Activated gamma-delta T cell treated with anti-CD3 and anti-CD28 coated beads, Interleukin-2, amount 50 U/mL, for 16 hours (primary cell): ENCODE data around the gene TOP3A.

Experiments
- DNase-seq: peaks from one replicate; pipeline ENCODE4 v3.0.0-alpha.2; 2020; ENCODE audit warnings: low read depth

TOP3A gene

DNA sequence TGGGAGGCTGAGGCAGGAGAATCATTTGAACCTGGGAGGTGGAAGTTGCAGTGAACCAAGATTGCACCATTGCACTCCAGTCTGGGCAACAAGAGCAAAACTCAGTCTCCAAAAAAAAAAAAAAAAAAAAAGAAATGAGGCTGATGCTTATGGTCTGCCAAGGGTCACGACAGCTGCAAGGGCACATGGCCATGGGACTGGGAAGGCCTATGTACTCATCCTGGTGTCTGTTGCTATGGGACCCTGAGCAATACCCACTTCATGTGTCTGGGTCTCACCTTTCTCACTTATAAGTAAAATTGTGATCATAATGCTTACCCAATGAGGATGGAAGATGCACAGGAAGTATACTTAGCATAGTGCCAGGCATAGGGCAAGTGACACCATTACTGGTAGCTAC, 37.7 kb downstream of the TOP3A start:
- no peak for DNase-seq

- no peak for DNase-seq
Observed at GRCh38 chr17:18270046-18270931, 44.5 kb downstream of the TOP3A start.

DNA sequence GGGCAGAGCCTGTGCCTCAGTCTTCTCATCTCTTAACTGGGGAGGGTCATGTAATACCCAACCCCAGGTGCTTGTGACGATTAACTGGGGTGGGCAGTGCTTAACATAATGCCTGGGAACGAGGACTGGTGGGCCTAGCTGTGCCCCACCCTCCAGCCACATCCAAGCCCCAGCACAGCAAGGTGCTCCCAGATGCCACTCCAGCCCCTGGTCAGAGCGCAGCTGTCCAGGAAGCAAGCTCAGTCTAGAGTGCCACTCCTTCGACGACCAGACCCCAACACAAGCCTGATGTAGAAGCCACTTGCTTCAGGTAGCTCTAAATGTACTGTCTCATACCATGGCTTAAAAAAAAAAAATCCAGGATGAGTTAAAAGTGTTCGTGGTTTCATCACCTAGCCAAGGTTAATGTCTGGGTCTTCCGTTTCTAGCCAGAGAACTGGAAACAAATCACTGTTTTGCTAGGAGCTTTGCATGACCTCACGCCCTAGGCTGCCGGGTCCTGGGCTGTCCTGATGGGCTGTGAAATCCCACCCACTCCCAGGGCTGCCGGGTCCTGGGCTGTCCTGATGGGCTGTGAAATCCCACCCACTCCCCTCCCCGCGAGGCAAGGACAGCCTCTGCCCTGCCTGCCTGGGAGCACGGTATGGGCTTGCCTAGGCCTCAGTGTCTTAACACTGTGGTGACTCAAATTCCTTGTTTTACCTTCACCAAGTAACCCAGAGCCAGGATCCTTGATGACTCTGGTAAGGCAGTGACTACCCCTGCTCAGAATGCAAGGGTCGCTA, 46.7 kb downstream of the TOP3A start:
- no peak for DNase-seq

DNA sequence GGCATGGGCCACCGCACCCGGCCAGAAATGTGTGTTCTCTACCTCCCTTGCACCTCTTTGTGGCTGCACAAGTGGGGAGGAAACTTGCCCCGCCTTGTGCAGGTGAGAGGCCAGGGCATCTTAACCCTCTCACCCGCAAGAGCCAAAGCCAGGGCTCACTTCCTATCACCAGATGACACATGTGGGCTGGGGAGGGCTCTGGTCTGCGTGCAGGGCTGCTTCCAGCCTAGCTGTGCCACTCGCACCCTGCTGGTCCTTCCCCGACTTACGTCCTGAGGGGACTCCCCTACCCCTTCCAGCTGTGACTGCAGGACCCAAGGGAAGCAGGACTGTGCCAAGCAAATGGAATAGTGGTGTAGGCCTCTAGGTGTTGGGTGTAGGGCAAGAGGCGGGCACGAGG, 47.4 kb downstream of the TOP3A start:
- no peak for DNase-seq

GRCh38 chr17:18263885-18264682, 50.7 kb downstream of the TOP3A start:
- no peak for DNase-seq

- DNase-seq, result no peak
Observed at GRCh38 chr17:18262641-18263040, 52.2 kb downstream of the TOP3A start.

DNA sequence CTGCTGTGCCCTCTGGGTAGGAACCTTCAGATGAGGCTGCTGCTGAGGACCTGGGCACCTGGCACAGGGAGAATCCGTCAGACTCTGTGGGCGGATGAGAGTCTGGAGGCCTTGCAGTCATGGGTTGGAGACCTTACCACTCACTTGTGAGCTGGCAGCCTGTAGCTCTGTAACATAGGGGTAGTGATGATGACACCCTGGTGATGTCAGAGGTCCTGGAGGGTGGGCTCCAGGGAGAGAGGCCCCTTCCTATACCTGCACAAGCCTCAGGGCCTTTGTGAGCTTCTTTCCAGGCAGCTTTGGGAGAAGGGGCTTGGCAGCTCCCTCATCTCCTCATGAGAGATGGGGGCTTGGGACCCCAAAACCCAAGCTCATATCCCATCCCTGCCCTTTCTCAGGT, 52.7 kb downstream of the TOP3A start:
- no peak for DNase-seq

- DNase-seq, result no peak
Observed at GRCh38 chr17:18261659-18262058, 53.1 kb downstream of the TOP3A start.

GRCh38 chr17:18261146-18261515, 53.7 kb downstream of the TOP3A start:
- no peak for DNase-seq

GRCh38 chr17:18260332-18261145, 54.3 kb downstream of the TOP3A start, which contains the start of gene MIEF2:
Gene MIEF2 (plus strand): TSS chr17:18260662. CDS start chr17:18262721, 2,059 bp downstream.
- peak; percentile 86 for DNase-seq

- no peak for DNase-seq
Observed at GRCh38 chr17:18259621-18260331, 55.0 kb downstream of the TOP3A start.

- peak; percentile 38 for DNase-seq
Observed at GRCh38 chr17:18258356-18259038, 56.3 kb downstream of the TOP3A start, which contains the start of gene FLII. Gene FLII (minus strand): TSS chr17:18258738. CDS start chr17:18258690, 48 bp downstream.

GRCh38 chr17:18257982-18258355, 56.8 kb downstream of the TOP3A start:
- peak; percentile 28 for DNase-seq

DNA sequence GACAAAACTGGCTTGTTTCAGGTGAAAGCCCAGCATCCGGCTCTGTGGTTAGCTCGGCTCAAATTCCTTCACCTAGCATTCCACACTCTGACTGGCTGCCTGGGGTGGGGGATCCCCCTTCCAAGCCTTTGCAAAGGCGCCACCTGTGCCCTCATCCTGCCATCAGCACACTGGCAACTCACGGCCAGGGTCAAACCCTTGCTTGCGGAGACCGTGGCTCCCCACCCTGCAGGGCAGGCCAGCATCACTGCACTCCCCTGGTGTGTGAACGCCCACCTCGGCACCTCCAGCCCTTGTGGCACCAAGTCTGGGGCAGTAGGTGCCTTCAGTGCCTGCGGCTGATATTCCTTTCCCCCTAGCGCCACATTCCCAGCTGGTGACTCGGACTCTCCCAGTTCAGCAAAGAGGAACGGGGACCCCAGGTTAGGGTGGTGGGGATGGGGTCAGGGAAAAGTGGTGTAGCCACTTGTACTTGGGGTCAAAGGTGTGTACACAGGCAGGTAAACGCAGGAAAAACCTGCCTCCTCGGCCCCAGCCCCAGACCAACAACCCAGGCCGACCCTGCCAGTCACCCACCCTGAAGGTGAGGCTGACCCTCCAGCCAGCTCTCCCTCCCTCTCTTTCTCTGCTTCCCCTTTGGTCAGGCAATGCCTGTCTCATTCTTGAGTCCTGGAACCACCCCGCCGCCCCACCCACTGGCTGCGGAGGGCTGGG, 57.4 kb downstream of the TOP3A start:
- DNase-seq, result no peak

- no peak for DNase-seq
Observed at GRCh38 chr17:18256776-18257175, 58.0 kb downstream of the TOP3A start.

DNA sequence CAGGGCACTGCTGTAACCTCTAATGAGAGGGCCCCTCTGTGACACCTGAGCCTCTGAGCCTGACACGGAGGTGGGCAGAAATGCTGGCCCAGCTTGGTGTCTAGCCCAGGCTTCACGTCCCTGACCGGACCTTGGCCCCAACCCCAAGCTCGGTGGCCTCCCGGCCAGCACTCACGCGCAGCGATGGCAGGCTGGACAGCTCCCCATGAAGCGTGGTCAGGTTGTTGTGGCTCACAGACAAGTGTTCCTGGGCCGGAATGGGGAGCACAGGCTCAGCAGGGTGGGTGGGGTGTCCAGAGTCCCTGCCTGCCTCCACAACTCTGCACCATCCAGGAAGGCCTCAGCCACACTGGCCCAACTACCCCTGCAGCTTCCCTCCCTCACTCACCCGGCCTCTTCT, 58.4 kb downstream of the TOP3A start:
- no peak for DNase-seq

DNA sequence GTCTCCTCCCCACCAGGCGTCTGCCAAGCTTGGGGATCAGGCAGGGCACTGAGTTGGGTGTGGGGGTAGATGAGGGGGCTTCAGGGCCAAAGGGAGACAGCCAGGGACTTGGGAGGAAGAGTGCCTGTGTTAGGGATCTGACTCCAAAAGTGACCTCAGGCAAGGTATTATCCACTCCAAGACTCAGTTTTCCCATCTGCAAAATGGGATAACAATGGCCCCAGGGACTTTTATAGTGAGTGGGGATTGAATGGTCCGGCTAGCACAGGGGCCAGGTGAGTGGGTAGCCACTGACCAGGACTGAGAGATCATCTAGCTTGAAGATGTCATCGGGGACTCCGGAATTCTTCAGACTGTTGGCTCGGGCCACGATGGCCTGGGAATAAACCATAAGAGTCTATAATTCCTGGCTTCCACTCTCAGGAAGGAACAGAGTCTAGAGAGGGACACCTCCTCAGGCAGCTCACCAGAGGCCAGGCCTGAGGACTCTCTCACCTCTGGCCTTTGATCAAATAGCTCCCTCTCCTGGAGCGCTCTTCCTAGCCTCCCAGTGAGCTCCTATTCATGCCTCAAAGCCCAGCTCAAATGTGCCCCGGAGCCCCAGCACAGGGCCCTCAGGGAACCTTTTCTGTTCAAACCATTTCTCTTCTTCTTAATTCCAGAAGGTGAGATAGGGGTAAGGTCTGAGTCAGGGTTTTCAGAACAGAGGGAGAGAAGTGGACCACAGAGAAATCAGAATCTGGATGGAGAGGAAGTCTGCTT, 59.7 kb downstream of the TOP3A start:
- no peak for DNase-seq

GRCh38 chr17:18253947-18254821, 60.6 kb downstream of the TOP3A start:
- DNase-seq, result no peak
